HG03457 (cell line): ENCODE data around the gene EAF1.
"Not testable (repeated sequence)": the region's sequence is repeated elsewhere in the genome, so short reads cannot be mapped to it uniquely, and the experiment has no call there.

Experiments used
- ATAC-seq: cut with Tn5 transposase; IDR thresholded peaks from one replicate; pipeline ENCODE4 v1.9.1; 2021; ENCODE audit warnings: moderate number of reproducible peaks; ENCODE audit not compliant: unreplicated experiment

The EAF1 gene

GRCh38 chr3:15427182-15427880, at the start of gene EAF1, which contains the start of gene METTL6:
EAF1 (plus strand) TSS chr3:15427598; CDS start chr3:15427780, 182 bp downstream.
METTL6 (minus strand) TSS chr3:15427544; CDS start chr3:15426511, 1,033 bp downstream.
- peak; percentile 78 for ATAC-seq

GRCh38 chr3:15377961-15378791, 49.2 kb upstream of the EAF1 start:
- ATAC-seq = peak; percentile 67

- no peak for ATAC-seq
Observed at GRCh38 chr3:15380980-15381890, 46.2 kb upstream of the EAF1 start.

- ATAC-seq = no peak
Observed at GRCh38 chr3:15382405-15382923, 44.9 kb upstream of the EAF1 start.

GRCh38 chr3:15384510-15385237, 42.7 kb upstream of the EAF1 start:
- ATAC-seq = peak; percentile 78

- ATAC-seq = not testable (repeated sequence)
Observed at GRCh38 chr3:15385238-15385695, 42.1 kb upstream of the EAF1 start.

GRCh38 chr3:15385901-15386653, 41.3 kb upstream of the EAF1 start:
- ATAC-seq = no peak

- ATAC-seq = not testable (repeated sequence)
Observed at GRCh38 chr3:15386654-15386955, 40.8 kb upstream of the EAF1 start.

- no peak for ATAC-seq
Observed at GRCh38 chr3:15387171-15387581, 40.2 kb upstream of the EAF1 start.

- ATAC-seq = no peak
Observed at GRCh38 chr3:15387735-15388134, 39.7 kb upstream of the EAF1 start.

- not testable (repeated sequence) for ATAC-seq
Observed at GRCh38 chr3:15388335-15388734, 39.1 kb upstream of the EAF1 start.

- ATAC-seq = no peak
Observed at GRCh38 chr3:15390460-15390859, 36.9 kb upstream of the EAF1 start.

GRCh38 chr3:15391007-15391406, 36.4 kb upstream of the EAF1 start:
- no peak for ATAC-seq

- not testable (repeated sequence) for ATAC-seq
Observed at GRCh38 chr3:15393252-15393651, 34.1 kb upstream of the EAF1 start.

- ATAC-seq = not testable (repeated sequence)
Observed at GRCh38 chr3:15398731-15399133, 28.7 kb upstream of the EAF1 start.

- no peak for ATAC-seq
Observed at GRCh38 chr3:15399970-15400369, 27.4 kb upstream of the EAF1 start.

- no peak for ATAC-seq
Observed at GRCh38 chr3:15401936-15402335, 25.5 kb upstream of the EAF1 start.

GRCh38 chr3:15403495-15403894, 23.9 kb upstream of the EAF1 start:
- ATAC-seq = no peak

- no peak for ATAC-seq
Observed at GRCh38 chr3:15403965-15404364, 23.4 kb upstream of the EAF1 start.
